IPS-20b (cell line): ENCODE results near the gene AGBL4.
A peak's percentile ranks its signal among the peaks of the same experiment; 100 is the strongest.
"Not testable (repeated sequence)": the region's sequence is repeated elsewhere in the genome, so short reads cannot be mapped to it uniquely, and the experiment has no call there.

Experiments
- H3K27ac ChIP-seq: one replicate; pipeline ENCODE4 v1.5.1; 2013; ENCODE audit warnings: low read length
- H3K27me3 ChIP-seq: 2 replicates; pipeline ENCODE4 v1.6.1; 2013; ENCODE audit warnings: mild to moderate bottlenecking, low read length, inconsistent platforms; ENCODE audit not compliant: insufficient read depth
- H3K36me3 ChIP-seq: 2 replicates; pipeline ENCODE4 v1.6.1; 2013; ENCODE audit warnings: low read depth, mild to moderate bottlenecking, inconsistent platforms, low read length, moderate library complexity; ENCODE audit not compliant: insufficient read depth
- H3K4me1 ChIP-seq: 2 replicates; pipeline ENCODE4 v1.6.1; 2013; ENCODE audit warnings: mild to moderate bottlenecking, control low read depth, inconsistent platforms, low read length, moderate library complexity; ENCODE audit not compliant: insufficient read depth
- H3K4me3 ChIP-seq: 2 replicates; pipeline ENCODE4 v1.5.1; 2013; ENCODE audit warnings: mild to moderate bottlenecking, low read length, inconsistent platforms
- H3K9ac ChIP-seq: 2 replicates; pipeline ENCODE4 v1.6.1; 2013; ENCODE audit warnings: low read depth, mild to moderate bottlenecking, inconsistent platforms, low read length, moderate library complexity
- H3K9me3 ChIP-seq: 2 replicates; pipeline ENCODE4 v1.6.1; 2013; ENCODE audit warnings: mild to moderate bottlenecking, low read depth, low read length, inconsistent platforms; ENCODE audit not compliant: insufficient read depth

The AGBL4 gene

GRCh38 chr1:50023292-50024159 is at the start of gene AGBL4:
AGBL4 (minus strand) TSS chr1:50023954.
- no peaks in the 10 kb centered on the region for H3K36me3 ChIP-seq
- peak within 1 kb of the TSS; percentile 46; the same call in 1 of the 2 replicates for H3K9ac ChIP-seq
- H3K27me3 ChIP-seq = peaks cover 44% of the 10 kb centered on the region
- H3K27ac ChIP-seq = no peak within 1 kb of the TSS
- H3K9me3 ChIP-seq = no peaks in the 10 kb centered on the region
- peak within 1 kb of the TSS; percentile 67 for H3K4me3 ChIP-seq
- no peaks in the 10 kb centered on the region for H3K4me1 ChIP-seq

- no peaks in the 10 kb centered on the region for H3K9me3 ChIP-seq
- no peak overlapping the region for H3K4me3 ChIP-seq
- no peaks in the 10 kb centered on the region for H3K36me3 ChIP-seq
- no peak overlapping the region for H3K27ac ChIP-seq
- H3K9ac ChIP-seq = no peak overlapping the region
- H3K27me3 ChIP-seq = no peaks in the 10 kb centered on the region
- no peaks in the 10 kb centered on the region for H3K4me1 ChIP-seq
Observed at GRCh38 chr1:50066806-50067205, 43.1 kb upstream of the AGBL4 start.

- Histone ChIP-seq H3K9ac (no peak overlapping the region), H3K36me3 (no peaks in the 10 kb centered on the region)
Observed at GRCh38 chr1:50060279-50060678, 36.5 kb upstream of the AGBL4 start.

GRCh38 chr1:50048791-50049190 is 25.0 kb upstream of the AGBL4 start:
- peak overlapping the region; percentile 59; the same call in 1 of the 2 replicates for H3K4me3 ChIP-seq
- peaks cover 3% of the 10 kb centered on the region; the same call in 1 of the 2 replicates for H3K4me1 ChIP-seq
- H3K9ac ChIP-seq = peak overlapping the region; percentile 67; the same call in 1 of the 2 replicates
- H3K27me3 ChIP-seq = peaks cover 32% of the 10 kb centered on the region
- no peaks in the 10 kb centered on the region for H3K36me3 ChIP-seq
- H3K9me3 ChIP-seq = no peaks in the 10 kb centered on the region
- no peak overlapping the region for H3K27ac ChIP-seq

More at GRCh38 chr1:50060279-50060678, 36.5 kb upstream of the AGBL4 start:
- no peaks in the 10 kb centered on the region for H3K4me1 ChIP-seq
- H3K27me3 ChIP-seq = no peaks in the 10 kb centered on the region
- no peak overlapping the region for H3K4me3 ChIP-seq
- H3K27ac ChIP-seq = no peak overlapping the region
- H3K9me3 ChIP-seq = no peaks in the 10 kb centered on the region

- Histone ChIP-seq H3K4me1 (peaks cover 3% of the 10 kb centered on the region; the same call in 1 of the 2 replicates), H3K27me3 (peaks cover 35% of the 10 kb centered on the region), H3K27ac (no peak overlapping the region), H3K36me3 (no peaks in the 10 kb centered on the region), H3K9me3 (no peaks in the 10 kb centered on the region), H3K9ac (peak overlapping the region; percentile 67; the same call in 1 of the 2 replicates), H3K4me3 (peak overlapping the region; percentile 59)
Observed at GRCh38 chr1:50047916-50048694, 24.4 kb upstream of the AGBL4 start.

- H3K27ac ChIP-seq = no peak overlapping the region
- H3K4me3 ChIP-seq = no peak overlapping the region
- H3K9me3 ChIP-seq = no peaks in the 10 kb centered on the region
- no peak overlapping the region for H3K9ac ChIP-seq
- H3K36me3 ChIP-seq = no peaks in the 10 kb centered on the region
- H3K27me3 ChIP-seq = peaks cover 15% of the 10 kb centered on the region; the same call in 1 of the 2 replicates
- no peaks in the 10 kb centered on the region for H3K4me1 ChIP-seq
Observed at GRCh38 chr1:50038237-50038809, 14.6 kb upstream of the AGBL4 start.

- Histone ChIP-seq H3K4me1 (no peaks in the 10 kb centered on the region), H3K27me3 (peaks cover 23% of the 10 kb centered on the region), H3K36me3 (no peaks in the 10 kb centered on the region), H3K27ac (no peak overlapping the region), H3K4me3 (no peak overlapping the region), H3K9me3 (no peaks in the 10 kb centered on the region), H3K9ac (no peak overlapping the region)
Observed at GRCh38 chr1:50027794-50028193, 4.0 kb upstream of the AGBL4 start.

GRCh38 chr1:49995734-49996133 is 28.0 kb downstream of the AGBL4 start:
- Histone ChIP-seq H3K27me3 (no peaks in the 10 kb centered on the region), H3K4me3 (no peak overlapping the region), H3K9ac (no peak overlapping the region), H3K27ac (no peak overlapping the region), H3K36me3 (no peaks in the 10 kb centered on the region), H3K9me3 (no peaks in the 10 kb centered on the region), H3K4me1 (no peaks in the 10 kb centered on the region)

- Histone ChIP-seq H3K4me3 (no peak overlapping the region), H3K27ac (no peak overlapping the region), H3K4me1 (no peaks in the 10 kb centered on the region), H3K27me3 (no peaks in the 10 kb centered on the region), H3K9ac (no peak overlapping the region), H3K36me3 (no peaks in the 10 kb centered on the region), H3K9me3 (no peaks in the 10 kb centered on the region)
Observed at GRCh38 chr1:49971088-49971487, 52.7 kb downstream of the AGBL4 start.

- Histone ChIP-seq H3K27me3 (no peaks in the 10 kb centered on the region), H3K4me1 (no peaks in the 10 kb centered on the region), H3K27ac (no peak overlapping the region), H3K4me3 (no peak overlapping the region), H3K9ac (no peak overlapping the region), H3K36me3 (no peaks in the 10 kb centered on the region), H3K9me3 (peaks cover 4% of the 10 kb centered on the region)
Observed at GRCh38 chr1:49951385-49951784, 72.4 kb downstream of the AGBL4 start.

GRCh38 chr1:49915301-49915700 is 108.5 kb downstream of the AGBL4 start:
- not testable (repeated sequence) for H3K36me3 ChIP-seq, H3K9ac ChIP-seq, H3K27me3 ChIP-seq, H3K27ac ChIP-seq, H3K4me3 ChIP-seq, H3K4me1 ChIP-seq
- H3K9me3 ChIP-seq = peaks cover 28% of the 10 kb centered on the region
